HepG2 (cell line): ENCODE data around the gene CAMSAP2. TPM values are rescaled to one million over a fixed set of nuclear protein-coding genes. Genes with fewer than 3 reads are reported as not detected.

Source experiments
- ARHGAP35 ChIP-seq: sonication (generic); formaldehyde crosslinking; IDR thresholded peaks from 2 replicates; pipeline ENCODE4 v1.9.0; 2022; ENCODE audit warnings: mild to moderate bottlenecking, inconsistent platforms, moderate library complexity, missing genetic modification reagents, borderline replicate concordance
- GPBP1L1 ChIP-seq: sonication (generic); formaldehyde crosslinking; IDR thresholded peaks from 2 replicates; pipeline ENCODE4 v1.5.0; 2020; ENCODE audit warnings: mild to moderate bottlenecking, missing genetic modification reagents
- HMG20A ChIP-seq: IDR thresholded peaks from 2 replicates; pipeline ENCODE4 v1.6.1; 2016; ENCODE audit warnings: borderline replicate concordance
- IRF1 ChIP-seq: sonication (generic); formaldehyde crosslinking; IDR thresholded peaks from 2 replicates; pipeline ENCODE4 v1.4.0; 2020; ENCODE audit warnings: low read depth, mild to moderate bottlenecking, missing genetic modification reagents
- LRRFIP1 ChIP-seq: sonication (generic); formaldehyde crosslinking; conservative IDR thresholded peaks from 2 replicates; pipeline ENCODE4 v1.4.0; 2020; ENCODE audit warnings: missing genetic modification reagents
- MNT ChIP-seq: fragments of 450-650 bp; IDR thresholded peaks from 2 replicates; pipeline ENCODE4 v1.6.1; 2016
- PREB ChIP-seq: sonication (generic); formaldehyde crosslinking; IDR thresholded peaks from 2 replicates; pipeline ENCODE4 v1.4.0; 2020; ENCODE audit warnings: missing genetic modification reagents
- SP140L ChIP-seq: sonication (generic); formaldehyde crosslinking; IDR thresholded peaks from 2 replicates; pipeline ENCODE4 v1.4.0; 2020; ENCODE audit warnings: missing genetic modification reagents, borderline replicate concordance
- SRSF1 ChIP-seq: fragments of 200-400 bp; formaldehyde crosslinking; optimal IDR thresholded peaks from 2 replicates; pipeline ENCODE3; 2017; ENCODE audit warnings: mild to moderate bottlenecking, low read depth, low read length, moderate library complexity
- TOPORS ChIP-seq: sonication (generic); formaldehyde crosslinking; IDR thresholded peaks from 2 replicates; pipeline ENCODE4 v1.8.0; 2023; ENCODE audit warnings: mild to moderate bottlenecking, missing genetic modification reagents
- ZEB1 ChIP-seq: IDR thresholded peaks from 2 replicates; pipeline ENCODE4 v1.6.1; 2012; ENCODE audit warnings: mild to moderate bottlenecking, low read depth, inconsistent platforms; ENCODE audit not compliant: insufficient replicate concordance
- ZFP82 ChIP-seq: sonication (generic); formaldehyde crosslinking; IDR thresholded peaks from 2 replicates; pipeline ENCODE4 v1.5.1; 2020; ENCODE audit warnings: mild to moderate bottlenecking, missing genetic modification reagents, borderline replicate concordance
- ZMAT3 ChIP-seq: sonication (generic); formaldehyde crosslinking; conservative IDR thresholded peaks from 2 replicates; pipeline ENCODE4 v1.7.0; 2021; ENCODE audit warnings: missing genetic modification reagents
- ZNF451 ChIP-seq: sonication (generic); formaldehyde crosslinking; IDR thresholded peaks from 2 replicates; pipeline ENCODE4 v1.5.0; 2020; ENCODE audit warnings: mild to moderate bottlenecking, missing genetic modification reagents
- ZNF552 ChIP-seq: sonication (generic); formaldehyde crosslinking; IDR thresholded peaks from 2 replicates; pipeline ENCODE4 v1.9.0; 2022; ENCODE audit warnings: missing genetic modification reagents, mild to moderate bottlenecking, borderline replicate concordance
- polyA plus RNA-seq, 8 experiments: library from polyadenylated mRNA; depleted of rRNA in 3 of 8; stranded (reverse) in 7 of 8; unstranded in 1 of 8; fragments of >200 nt; fragmentation: Illumina TruSeq in 4 of 8; extraction: Trizol in 4 of 8; gene quantifications; 2 replicates each; pipeline versions ENCODE4 v1.2.1 to v1.2.3, GENCODE V29; 2011 to 2016; ENCODE audit warnings: low read depth in 4 of 8, missing spikeins in 1 of 8, mixed read lengths in 1 of 8; ENCODE audit not compliant: insufficient read depth in 1 of 8
- total RNA-seq, 5 experiments: library from RNA; depleted of rRNA; stranded (reverse); fragments of >200 nt; fragmentation: Illumina TruSeq; extraction: Trizol; gene quantifications; 2 replicates each; pipeline ENCODE4 v1.2.3, GENCODE V29; 2016; ENCODE audit warnings: low read depth in 1 of 5
- TF ChIP-seq, protein P1 (sequence below): sonication (generic); formaldehyde crosslinking; IDR thresholded peaks from 2 replicates; pipeline ENCODE4 v1.8.1; 2023; ENCODE audit warnings: missing genetic modification reagents, mild to moderate bottlenecking, borderline replicate concordance
- TF ChIP-seq, protein P2 (sequence below): sonication (generic); formaldehyde crosslinking; conservative IDR thresholded peaks from 2 replicates; pipeline ENCODE4 v1.8.1; 2023; ENCODE audit warnings: missing genetic modification reagents
- TF ChIP-seq, protein P3 (sequence below): sonication (generic); formaldehyde crosslinking; IDR thresholded peaks from 2 replicates; pipeline ENCODE4 v1.5.0; 2020; ENCODE audit warnings: missing genetic modification reagents

CAMSAP2 gene
- total and polyA plus RNA-seq, 2 of the 13 experiments (the other 11 are each of a cell fraction or from before 2014, with no cell fraction given): 3.4 to 8.2 TPM

DNA sequence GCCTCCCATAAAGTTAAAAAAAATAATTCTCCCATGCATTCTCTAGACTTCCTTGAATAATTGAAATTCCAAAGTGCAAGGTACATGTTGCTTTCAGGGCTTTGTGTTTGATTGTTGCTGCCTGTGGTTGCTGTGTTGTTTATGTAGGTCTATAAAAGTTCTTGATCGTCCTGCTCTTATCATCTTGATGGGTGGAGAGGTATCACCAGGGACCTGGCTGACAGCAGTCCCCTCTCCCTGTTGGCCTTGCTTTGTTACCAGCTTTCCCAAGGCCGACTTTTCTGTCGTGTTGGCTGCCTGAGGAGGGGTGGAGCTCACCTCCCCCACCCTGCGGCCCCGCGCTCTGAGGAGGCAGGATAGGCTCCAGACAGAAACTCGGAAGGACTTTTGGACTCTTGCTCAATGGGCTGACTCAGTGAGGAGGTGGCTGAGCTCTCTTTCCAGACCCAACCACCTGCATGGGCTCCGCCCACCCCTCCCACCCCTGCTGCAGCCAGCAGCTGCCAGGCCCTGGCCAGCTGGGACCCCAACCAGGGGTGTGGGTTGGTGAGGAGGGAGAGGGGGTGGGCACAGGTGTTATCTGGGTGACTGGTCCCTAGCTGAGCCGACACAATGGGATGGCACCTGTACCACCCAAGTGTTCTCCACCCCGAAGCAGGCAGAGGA, 158.0 kb downstream of the CAMSAP2 start (continued):
- no peak for TF ChIP-seq ARHGAP35
- no peak for TF ChIP-seq PREB (CRISPR knock-in tag)
- TF ChIP-seq IRF1 (CRISPR knock-in tag): no peak
- peak; percentile 80; the same call in 1 of the 2 replicates for TF ChIP-seq HMG20A
- TF ChIP-seq, protein P1, sequence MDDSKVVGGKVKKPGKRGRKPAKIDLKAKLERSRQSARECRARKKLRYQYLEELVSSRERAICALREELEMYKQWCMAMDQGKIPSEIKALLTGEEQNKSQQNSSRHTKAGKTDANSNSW (CRISPR knock-in tag): no peak
- no peak for TF ChIP-seq ZFP82 (CRISPR knock-in tag)
- TF ChIP-seq ZEB1: peak; percentile 79
- TF ChIP-seq GPBP1L1 (CRISPR knock-in tag): no peak
- TF ChIP-seq ZMAT3: 0 out of 2 replicates have a peak, but pooled peaks have one; percentile 60
- peak; percentile 48; the same call in 1 of the 2 replicates for TF ChIP-seq ZNF552
- no peak for TF ChIP-seq TOPORS (CRISPR knock-in tag)
- TF ChIP-seq, protein P2, sequence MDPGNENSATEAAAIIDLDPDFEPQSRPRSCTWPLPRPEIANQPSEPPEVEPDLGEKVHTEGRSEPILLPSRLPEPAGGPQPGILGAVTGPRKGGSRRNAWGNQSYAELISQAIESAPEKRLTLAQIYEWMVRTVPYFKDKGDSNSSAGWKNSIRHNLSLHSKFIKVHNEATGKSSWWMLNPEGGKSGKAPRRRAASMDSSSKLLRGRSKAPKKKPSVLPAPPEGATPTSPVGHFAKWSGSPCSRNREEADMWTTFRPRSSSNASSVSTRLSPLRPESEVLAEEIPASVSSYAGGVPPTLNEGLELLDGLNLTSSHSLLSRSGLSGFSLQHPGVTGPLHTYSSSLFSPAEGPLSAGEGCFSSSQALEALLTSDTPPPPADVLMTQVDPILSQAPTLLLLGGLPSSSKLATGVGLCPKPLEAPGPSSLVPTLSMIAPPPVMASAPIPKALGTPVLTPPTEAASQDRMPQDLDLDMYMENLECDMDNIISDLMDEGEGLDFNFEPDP: no peak
- TF ChIP-seq MNT: no peak
- TF ChIP-seq LRRFIP1 (CRISPR knock-in tag): no peak
- TF ChIP-seq SP140L: no peak
- no peak for TF ChIP-seq SRSF1
- no peak for TF ChIP-seq ZNF451 (CRISPR knock-in tag)
- TF ChIP-seq, protein P3, sequence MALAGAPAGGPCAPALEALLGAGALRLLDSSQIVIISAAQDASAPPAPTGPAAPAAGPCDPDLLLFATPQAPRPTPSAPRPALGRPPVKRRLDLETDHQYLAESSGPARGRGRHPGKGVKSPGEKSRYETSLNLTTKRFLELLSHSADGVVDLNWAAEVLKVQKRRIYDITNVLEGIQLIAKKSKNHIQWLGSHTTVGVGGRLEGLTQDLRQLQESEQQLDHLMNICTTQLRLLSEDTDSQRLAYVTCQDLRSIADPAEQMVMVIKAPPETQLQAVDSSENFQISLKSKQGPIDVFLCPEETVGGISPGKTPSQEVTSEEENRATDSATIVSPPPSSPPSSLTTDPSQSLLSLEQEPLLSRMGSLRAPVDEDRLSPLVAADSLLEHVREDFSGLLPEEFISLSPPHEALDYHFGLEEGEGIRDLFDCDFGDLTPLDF (CRISPR knock-in tag): no peak
